IPS-15b (cell line): ENCODE data around the gene CCDC158.
"Not testable (repeated sequence)": the region's sequence is repeated elsewhere in the genome, so short reads cannot be mapped to it uniquely, and the experiment has no call there.

Source experiments
- H3K27me3 ChIP-seq: one replicate; pipeline ENCODE4 v1.6.1; 2013; ENCODE audit warnings: low read length; ENCODE audit not compliant: control insufficient read depth, insufficient read depth
- H3K36me3 ChIP-seq: one replicate; pipeline ENCODE4 v1.6.1; 2013; ENCODE audit warnings: low read length; ENCODE audit not compliant: control insufficient read depth, insufficient read depth
- H3K4me1 ChIP-seq: one replicate; pipeline ENCODE4 v1.6.1; 2013; ENCODE audit warnings: mild to moderate bottlenecking, low read length; ENCODE audit not compliant: control insufficient read depth, insufficient read depth
- H3K4me3 ChIP-seq: one replicate; pipeline ENCODE4 v1.5.1; 2013; ENCODE audit warnings: low read depth, low read length
- H3K9ac ChIP-seq: one replicate; pipeline ENCODE4 v1.6.1; 2013; ENCODE audit warnings: low read depth, mild to moderate bottlenecking, low read length
- H3K9me3 ChIP-seq: one replicate; pipeline ENCODE4 v1.6.1; 2013; ENCODE audit warnings: mild to moderate bottlenecking, low read length; ENCODE audit not compliant: control insufficient read depth, insufficient read depth

Gene CCDC158

GRCh38 chr4:76363556-76364290, 57.2 kb downstream of the CCDC158 start:
- H3K4me3 ChIP-seq, result no peak overlapping the region
- H3K9ac ChIP-seq, result no peak overlapping the region
- no peaks in the 10 kb centered on the region for H3K27me3 ChIP-seq
- no peaks in the 10 kb centered on the region for H3K4me1 ChIP-seq
- H3K9me3 ChIP-seq, result no peaks in the 10 kb centered on the region
- no peaks in the 10 kb centered on the region for H3K36me3 ChIP-seq

GRCh38 chr4:76361689-76362412, 59.1 kb downstream of the CCDC158 start:
- no peaks in the 10 kb centered on the region for H3K4me1 ChIP-seq
- no peak overlapping the region for H3K9ac ChIP-seq
- no peaks in the 10 kb centered on the region for H3K9me3 ChIP-seq
- H3K36me3 ChIP-seq, result no peaks in the 10 kb centered on the region
- H3K4me3 ChIP-seq, result no peak overlapping the region
- no peaks in the 10 kb centered on the region for H3K27me3 ChIP-seq

GRCh38 chr4:76359881-76360466, 61.0 kb downstream of the CCDC158 start:
- not testable (repeated sequence) for H3K4me1 ChIP-seq, H3K9ac ChIP-seq, H3K4me3 ChIP-seq, H3K9me3 ChIP-seq, H3K27me3 ChIP-seq, H3K36me3 ChIP-seq

GRCh38 chr4:76357981-76358380, 63.0 kb downstream of the CCDC158 start:
- H3K36me3 ChIP-seq, result no peaks in the 10 kb centered on the region
- no peaks in the 10 kb centered on the region for H3K4me1 ChIP-seq
- no peak overlapping the region for H3K9ac ChIP-seq
- no peaks in the 10 kb centered on the region for H3K27me3 ChIP-seq
- H3K4me3 ChIP-seq, result no peak overlapping the region
- H3K9me3 ChIP-seq, result no peaks in the 10 kb centered on the region

- no peaks in the 10 kb centered on the region for H3K9me3 ChIP-seq
- H3K36me3 ChIP-seq, result no peaks in the 10 kb centered on the region
- no peak overlapping the region for H3K4me3 ChIP-seq
- H3K9ac ChIP-seq, result no peak overlapping the region
- H3K27me3 ChIP-seq, result no peaks in the 10 kb centered on the region
- H3K4me1 ChIP-seq, result no peaks in the 10 kb centered on the region
These were observed 66.1 kb downstream of the CCDC158 start for GRCh38 chr4:76354517-76355473.

GRCh38 chr4:76342803-76343202, 78.1 kb downstream of the CCDC158 start:
- Histone ChIP-seq H3K9me3 (no peaks in the 10 kb centered on the region), H3K4me3 (no peak overlapping the region), H3K27me3 (no peaks in the 10 kb centered on the region), H3K4me1 (no peaks in the 10 kb centered on the region), H3K9ac (no peak overlapping the region), H3K36me3 (no peaks in the 10 kb centered on the region)

- H3K27me3 ChIP-seq, result no peaks in the 10 kb centered on the region
- H3K36me3 ChIP-seq, result no peaks in the 10 kb centered on the region
- H3K9me3 ChIP-seq, result no peaks in the 10 kb centered on the region
- no peak overlapping the region for H3K4me3 ChIP-seq
- no peaks in the 10 kb centered on the region for H3K4me1 ChIP-seq
- H3K9ac ChIP-seq, result no peak overlapping the region
These were observed 78.8 kb downstream of the CCDC158 start for GRCh38 chr4:76342191-76342590.

- Histone ChIP-seq H3K4me3 (no peak overlapping the region), H3K9me3 (no peaks in the 10 kb centered on the region), H3K36me3 (no peaks in the 10 kb centered on the region), H3K4me1 (no peaks in the 10 kb centered on the region), H3K9ac (no peak overlapping the region), H3K27me3 (no peaks in the 10 kb centered on the region)
These were observed 79.9 kb downstream of the CCDC158 start for GRCh38 chr4:76341063-76341462.

GRCh38 chr4:76339364-76339763, 81.6 kb downstream of the CCDC158 start:
- Histone ChIP-seq H3K4me3 (no peak overlapping the region), H3K4me1 (no peaks in the 10 kb centered on the region), H3K36me3 (no peaks in the 10 kb centered on the region), H3K27me3 (no peaks in the 10 kb centered on the region), H3K9ac (no peak overlapping the region), H3K9me3 (no peaks in the 10 kb centered on the region)

GRCh38 chr4:76334885-76335284, 86.1 kb downstream of the CCDC158 start:
- H3K36me3 ChIP-seq, result no peaks in the 10 kb centered on the region
- no peaks in the 10 kb centered on the region for H3K4me1 ChIP-seq

GRCh38 chr4:76326515-76326914, 94.4 kb downstream of the CCDC158 start:
- Histone ChIP-seq H3K9ac (no peak overlapping the region), H3K4me1 (no peaks in the 10 kb centered on the region), H3K27me3 (no peaks in the 10 kb centered on the region), H3K9me3 (peaks cover 8% of the 10 kb centered on the region), H3K4me3 (no peak overlapping the region), H3K36me3 (no peaks in the 10 kb centered on the region)

More at GRCh38 chr4:76334885-76335284, 86.1 kb downstream of the CCDC158 start:
- Histone ChIP-seq H3K9ac (no peak overlapping the region), H3K4me3 (no peak overlapping the region), H3K27me3 (no peaks in the 10 kb centered on the region), H3K9me3 (no peaks in the 10 kb centered on the region)
